GM23338 (cell line): ENCODE data around the gene A3GALT2. TPM values are rescaled to one million over a fixed set of nuclear protein-coding genes. Genes with fewer than 3 reads are reported as not detected.

ENCODE experiments used
- ATAC-seq: fragments of 200-7000 bp; cut with Tn5 transposase; 3 replicates; pipeline ENCODE4 v1.9.1; 2020
- DNase-seq: peaks from one replicate; pipeline ENCODE4 v3.0.0-alpha.2; 2015; ENCODE audit warnings: low spot score
- H2AFZ ChIP-seq: fragments of 200-600 bp; sonication (generic); 2 replicates; pipeline ENCODE4 v1.8.0; 2016; ENCODE audit warnings: antibody characterized with exemption, mild to moderate bottlenecking, moderate library complexity
- H3F3A ChIP-seq: fragments of 200-600 bp; sonication (generic); replicated peaks from 2 replicates; pipeline ENCODE4 v1.8.0; 2017; ENCODE audit warnings: antibody characterized with exemption, mixed run types, low read depth
- H3K27ac ChIP-seq: fragments of 200-600 bp; sonication (generic); 2 replicates; pipeline ENCODE4 v1.6.1; 2016; ENCODE audit warnings: low read depth
- H3K27me3 ChIP-seq: fragments of 200-600 bp; sonication (generic); 2 replicates; pipeline ENCODE4 v1.8.0; 2016; ENCODE audit warnings: mild to moderate bottlenecking, mixed run types, moderate library complexity; ENCODE audit not compliant: insufficient read depth
- H3K36me3 ChIP-seq: fragments of 200-600 bp; sonication (generic); 2 replicates; pipeline ENCODE4 v1.8.0; 2016; ENCODE audit warnings: mild to moderate bottlenecking; ENCODE audit not compliant: insufficient read depth
- H3K4me1 ChIP-seq: fragments of 200-600 bp; sonication (generic); 2 replicates; pipeline ENCODE4 v1.8.0; 2016; ENCODE audit warnings: mild to moderate bottlenecking, moderate library complexity; ENCODE audit not compliant: insufficient read depth
- H3K4me2 ChIP-seq: fragments of 200-600 bp; sonication (generic); 2 replicates; pipeline ENCODE4 v1.7.1; 2017; ENCODE audit warnings: mixed run types
- H3K4me3 ChIP-seq: fragments of 200-600 bp; sonication (generic); 2 replicates; pipeline ENCODE4 v1.6.1; 2016; ENCODE audit warnings: mixed run types
- H3K79me2 ChIP-seq: fragments of 200-600 bp; sonication (generic); replicated peaks from 2 replicates; pipeline ENCODE4 v1.8.0; 2017; ENCODE audit warnings: mild to moderate bottlenecking; ENCODE audit not compliant: insufficient read depth
- H3K9me2 ChIP-seq: fragments of 200-600 bp; sonication (generic); 2 replicates; pipeline ENCODE4 v1.8.0; 2017; ENCODE audit not compliant: insufficient read depth
- H4K20me1 ChIP-seq: fragments of 200-600 bp; sonication (generic); replicated peaks from 2 replicates; pipeline ENCODE4 v1.8.0; 2017; ENCODE audit warnings: mild to moderate bottlenecking; ENCODE audit not compliant: insufficient read depth
- H3K27ac Mint-ChIP-seq: 2 replicates; pipeline ENCODE4 v1.8.0; 2020; ENCODE audit warnings: inconsistent platforms, mild to moderate bottlenecking, moderate library complexity, mixed read lengths
- H3K27me3 Mint-ChIP-seq: 3 replicates; pipeline ENCODE4 v1.8.0; 2022; ENCODE audit warnings: low read depth, mild to moderate bottlenecking, moderate library complexity, mixed read lengths, inconsistent platforms; ENCODE audit not compliant: insufficient read depth, poor library complexity
- H3K36me3 Mint-ChIP-seq: 3 replicates; pipeline ENCODE4 v1.8.0; 2021; ENCODE audit warnings: low read depth, mild to moderate bottlenecking, inconsistent platforms, moderate library complexity, mixed read lengths
- H3K4me1 Mint-ChIP-seq: 3 replicates; pipeline ENCODE4 v1.8.0; 2020; ENCODE audit warnings: mild to moderate bottlenecking, inconsistent platforms, mixed read lengths
- H3K4me3 Mint-ChIP-seq: 3 replicates; pipeline ENCODE4 v1.8.0; 2021; ENCODE audit warnings: moderate library complexity, mild to moderate bottlenecking, inconsistent platforms, mixed read lengths
- H3K9me3 Mint-ChIP-seq: 3 replicates; pipeline ENCODE4 v1.8.0; 2020; ENCODE audit warnings: moderate library complexity, mild to moderate bottlenecking, inconsistent platforms, mixed read lengths
- CREB1 ChIP-seq: fragments of 250-450 bp; sonication (Bioruptor Pico); IDR thresholded peaks from 2 replicates; pipeline ENCODE4 v1.5.0; 2020; ENCODE audit warnings: low read depth, mild to moderate bottlenecking, moderate library complexity
- EZH2 ChIP-seq: fragments of 200-600 bp; sonication (generic); IDR thresholded peaks from one replicate; pipeline ENCODE4 v1.8.0; 2017; ENCODE audit warnings: antibody characterized with exemption, mild to moderate bottlenecking, low read depth; ENCODE audit not compliant: unreplicated experiment
- EZH2phosphoT487 ChIP-seq: fragments of 200-600 bp; sonication (generic); IDR thresholded peaks from one replicate; pipeline ENCODE4 v1.8.1; 2018; ENCODE audit warnings: antibody characterized with exemption; ENCODE audit not compliant: unreplicated experiment
- JUNB ChIP-seq: IDR thresholded peaks from one replicate; pipeline ENCODE4 v1.6.1; 2016; ENCODE audit warnings: antibody characterized with exemption; ENCODE audit not compliant: unreplicated experiment
- POLR2AphosphoS5 ChIP-seq: IDR thresholded peaks from 2 replicates; pipeline ENCODE4 v1.6.1; 2016; ENCODE audit warnings: antibody characterized with exemption, low read depth
- STAT1 ChIP-seq: IDR thresholded peaks from one replicate; pipeline ENCODE4 v1.6.1; 2016; ENCODE audit warnings: antibody characterized with exemption; ENCODE audit not compliant: unreplicated experiment
- ZNF114 ChIP-seq: fragments of 250-450 bp; sonication (Bioruptor Pico); IDR thresholded peaks from 2 replicates; pipeline ENCODE4 v1.5.0; 2020; ENCODE audit warnings: mild to moderate bottlenecking, moderate library complexity
- polyA plus RNA-seq: library from polyadenylated mRNA; unstranded; fragments of >200 nt; fragmentation: Nextera tagmentation; extraction: Ambion mirVana; gene quantifications from 2 replicates; pipeline ENCODE4 v1.2.1, GENCODE V29; 2016
- total RNA-seq: library from RNA; depleted of rRNA; stranded (reverse); fragments of >200 nt; shearing (Covaris generic); gene quantifications from 2 replicates; pipeline ENCODE4 v1.2.3, GENCODE V29; 2014
- TF ChIP-seq, protein P1 (sequence below), 2 experiments: fragments of 200-600 bp in 1 of 2; sonication (generic) in 1 of 2; conservative IDR thresholded peaks; 2 replicates each; pipeline versions ENCODE4 v1.5.1 to v1.6.1; 2016 to 2017; ENCODE audit warnings: antibody characterized with exemption in 2 of 2, low read depth in 2 of 2, mild to moderate bottlenecking in 2 of 2, moderate library complexity in 1 of 2
- TF ChIP-seq, protein P2 (sequence below): IDR thresholded peaks from 2 replicates; pipeline ENCODE4 v1.6.1; 2016; ENCODE audit warnings: antibody characterized with exemption
- TF ChIP-seq, protein P3 (sequence below): fragments of 250-450 bp; sonication (Bioruptor Pico); IDR thresholded peaks from 2 replicates; pipeline ENCODE4 v1.5.0; 2020; ENCODE audit warnings: mild to moderate bottlenecking, moderate library complexity

The A3GALT2 gene
- total and polyA plus RNA-seq, 2 experiments from 2014 or later, result not detected

GRCh38 chr1:33364565-33364918 is 43.6 kb upstream of the A3GALT2 start:
- H3F3A ChIP-seq, result no peaks in the 10 kb centered on the region
- no peak for TF ChIP-seq CREB1 (CRISPR knock-in tag)
- TF ChIP-seq, protein P1, sequence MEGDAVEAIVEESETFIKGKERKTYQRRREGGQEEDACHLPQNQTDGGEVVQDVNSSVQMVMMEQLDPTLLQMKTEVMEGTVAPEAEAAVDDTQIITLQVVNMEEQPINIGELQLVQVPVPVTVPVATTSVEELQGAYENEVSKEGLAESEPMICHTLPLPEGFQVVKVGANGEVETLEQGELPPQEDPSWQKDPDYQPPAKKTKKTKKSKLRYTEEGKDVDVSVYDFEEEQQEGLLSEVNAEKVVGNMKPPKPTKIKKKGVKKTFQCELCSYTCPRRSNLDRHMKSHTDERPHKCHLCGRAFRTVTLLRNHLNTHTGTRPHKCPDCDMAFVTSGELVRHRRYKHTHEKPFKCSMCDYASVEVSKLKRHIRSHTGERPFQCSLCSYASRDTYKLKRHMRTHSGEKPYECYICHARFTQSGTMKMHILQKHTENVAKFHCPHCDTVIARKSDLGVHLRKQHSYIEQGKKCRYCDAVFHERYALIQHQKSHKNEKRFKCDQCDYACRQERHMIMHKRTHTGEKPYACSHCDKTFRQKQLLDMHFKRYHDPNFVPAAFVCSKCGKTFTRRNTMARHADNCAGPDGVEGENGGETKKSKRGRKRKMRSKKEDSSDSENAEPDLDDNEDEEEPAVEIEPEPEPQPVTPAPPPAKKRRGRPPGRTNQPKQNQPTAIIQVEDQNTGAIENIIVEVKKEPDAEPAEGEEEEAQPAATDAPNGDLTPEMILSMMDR (conservative IDR thresholded peaks at IDR 0.05; ENCODE audit: low read depth in 2 of 2), result 0 out of 4 replicates have a peak, but pooled peaks of 1 of the 2 experiments have one; percentile 8
- Mint-ChIP-seq H3K36me3 (no peaks in the 10 kb centered on the region), H3K27me3 (peaks cover 30% of the 10 kb centered on the region), H3K4me3 (peak overlapping the region; percentile 23), H3K9me3 (no peaks in the 10 kb centered on the region), H3K27ac (peak overlapping the region; percentile 16; the same call in 1 of the 2 replicates), H3K4me1 (peaks cover 54% of the 10 kb centered on the region)
- no peaks in the 10 kb centered on the region; the same call in 1 of the 2 replicates for H4K20me1 ChIP-seq
- no peak overlapping the region for H3K27ac ChIP-seq
- H3K4me3 ChIP-seq, result 0 out of 2 replicates have a peak overlapping the region, but pooled peaks have one; percentile 30
- H3K36me3 ChIP-seq, result no peaks in the 10 kb centered on the region
- DNase-seq (no peak), ATAC-seq (peak; percentile 14)
- H3K4me1 ChIP-seq, result peaks cover 46% of the 10 kb centered on the region
- no peaks in the 10 kb centered on the region for H3K9me2 ChIP-seq
- H3K27me3 ChIP-seq, result peaks cover 12% of the 10 kb centered on the region
- H3K79me2 ChIP-seq, result no peaks in the 10 kb centered on the region
- H3K4me2 ChIP-seq, result peak overlapping the region; percentile 77; the same call in 1 of the 2 replicates
- peak overlapping the region; percentile 53; the same call in 1 of the 2 replicates for H2AFZ ChIP-seq

GRCh38 chr1:33363470-33363861 is 42.6 kb upstream of the A3GALT2 start:
- no peaks in the 10 kb centered on the region for H3K9me3 Mint-ChIP-seq
- Histone ChIP-seq H3K4me2 (peak overlapping the region; percentile 77), H3K4me1 (peaks cover 46% of the 10 kb centered on the region), H2AFZ (peak overlapping the region; percentile 85), H3K79me2 (no peaks in the 10 kb centered on the region), H3F3A (no peaks in the 10 kb centered on the region), H3K27me3 (peaks cover 23% of the 10 kb centered on the region), H3K36me3 (no peaks in the 10 kb centered on the region), H3K27ac (no peak overlapping the region), H3K4me3 (peak overlapping the region; percentile 30; the same call in 1 of the 2 replicates), H3K9me2 (no peaks in the 10 kb centered on the region), H4K20me1 (peaks cover 5% of the 10 kb centered on the region; the same call in 1 of the 2 replicates)
- H3K4me1 Mint-ChIP-seq, result peaks cover 54% of the 10 kb centered on the region
- no peak overlapping the region; the same call in 1 of the 2 replicates for H3K27ac Mint-ChIP-seq
- ATAC-seq (peak; percentile 9), DNase-seq (no peak)
- peak overlapping the region; percentile 56 for H3K4me3 Mint-ChIP-seq
- no peaks in the 10 kb centered on the region for H3K36me3 Mint-ChIP-seq
- TF ChIP-seq JUNB, result no peak
- TF ChIP-seq ZNF114, result no peak
- TF ChIP-seq STAT1, result no peak
- TF ChIP-seq, protein P2, sequence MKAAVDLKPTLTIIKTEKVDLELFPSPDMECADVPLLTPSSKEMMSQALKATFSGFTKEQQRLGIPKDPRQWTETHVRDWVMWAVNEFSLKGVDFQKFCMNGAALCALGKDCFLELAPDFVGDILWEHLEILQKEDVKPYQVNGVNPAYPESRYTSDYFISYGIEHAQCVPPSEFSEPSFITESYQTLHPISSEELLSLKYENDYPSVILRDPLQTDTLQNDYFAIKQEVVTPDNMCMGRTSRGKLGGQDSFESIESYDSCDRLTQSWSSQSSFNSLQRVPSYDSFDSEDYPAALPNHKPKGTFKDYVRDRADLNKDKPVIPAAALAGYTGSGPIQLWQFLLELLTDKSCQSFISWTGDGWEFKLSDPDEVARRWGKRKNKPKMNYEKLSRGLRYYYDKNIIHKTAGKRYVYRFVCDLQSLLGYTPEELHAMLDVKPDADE, result no peak
- TF ChIP-seq POLR2AphosphoS5, result no peak
- no peak for TF ChIP-seq CREB1 (CRISPR knock-in tag)
- TF ChIP-seq, protein P1 (conservative IDR thresholded peaks at IDR 0.05; ENCODE audit: low read depth in 2 of 2), result no peak
- TF ChIP-seq, protein P3, sequence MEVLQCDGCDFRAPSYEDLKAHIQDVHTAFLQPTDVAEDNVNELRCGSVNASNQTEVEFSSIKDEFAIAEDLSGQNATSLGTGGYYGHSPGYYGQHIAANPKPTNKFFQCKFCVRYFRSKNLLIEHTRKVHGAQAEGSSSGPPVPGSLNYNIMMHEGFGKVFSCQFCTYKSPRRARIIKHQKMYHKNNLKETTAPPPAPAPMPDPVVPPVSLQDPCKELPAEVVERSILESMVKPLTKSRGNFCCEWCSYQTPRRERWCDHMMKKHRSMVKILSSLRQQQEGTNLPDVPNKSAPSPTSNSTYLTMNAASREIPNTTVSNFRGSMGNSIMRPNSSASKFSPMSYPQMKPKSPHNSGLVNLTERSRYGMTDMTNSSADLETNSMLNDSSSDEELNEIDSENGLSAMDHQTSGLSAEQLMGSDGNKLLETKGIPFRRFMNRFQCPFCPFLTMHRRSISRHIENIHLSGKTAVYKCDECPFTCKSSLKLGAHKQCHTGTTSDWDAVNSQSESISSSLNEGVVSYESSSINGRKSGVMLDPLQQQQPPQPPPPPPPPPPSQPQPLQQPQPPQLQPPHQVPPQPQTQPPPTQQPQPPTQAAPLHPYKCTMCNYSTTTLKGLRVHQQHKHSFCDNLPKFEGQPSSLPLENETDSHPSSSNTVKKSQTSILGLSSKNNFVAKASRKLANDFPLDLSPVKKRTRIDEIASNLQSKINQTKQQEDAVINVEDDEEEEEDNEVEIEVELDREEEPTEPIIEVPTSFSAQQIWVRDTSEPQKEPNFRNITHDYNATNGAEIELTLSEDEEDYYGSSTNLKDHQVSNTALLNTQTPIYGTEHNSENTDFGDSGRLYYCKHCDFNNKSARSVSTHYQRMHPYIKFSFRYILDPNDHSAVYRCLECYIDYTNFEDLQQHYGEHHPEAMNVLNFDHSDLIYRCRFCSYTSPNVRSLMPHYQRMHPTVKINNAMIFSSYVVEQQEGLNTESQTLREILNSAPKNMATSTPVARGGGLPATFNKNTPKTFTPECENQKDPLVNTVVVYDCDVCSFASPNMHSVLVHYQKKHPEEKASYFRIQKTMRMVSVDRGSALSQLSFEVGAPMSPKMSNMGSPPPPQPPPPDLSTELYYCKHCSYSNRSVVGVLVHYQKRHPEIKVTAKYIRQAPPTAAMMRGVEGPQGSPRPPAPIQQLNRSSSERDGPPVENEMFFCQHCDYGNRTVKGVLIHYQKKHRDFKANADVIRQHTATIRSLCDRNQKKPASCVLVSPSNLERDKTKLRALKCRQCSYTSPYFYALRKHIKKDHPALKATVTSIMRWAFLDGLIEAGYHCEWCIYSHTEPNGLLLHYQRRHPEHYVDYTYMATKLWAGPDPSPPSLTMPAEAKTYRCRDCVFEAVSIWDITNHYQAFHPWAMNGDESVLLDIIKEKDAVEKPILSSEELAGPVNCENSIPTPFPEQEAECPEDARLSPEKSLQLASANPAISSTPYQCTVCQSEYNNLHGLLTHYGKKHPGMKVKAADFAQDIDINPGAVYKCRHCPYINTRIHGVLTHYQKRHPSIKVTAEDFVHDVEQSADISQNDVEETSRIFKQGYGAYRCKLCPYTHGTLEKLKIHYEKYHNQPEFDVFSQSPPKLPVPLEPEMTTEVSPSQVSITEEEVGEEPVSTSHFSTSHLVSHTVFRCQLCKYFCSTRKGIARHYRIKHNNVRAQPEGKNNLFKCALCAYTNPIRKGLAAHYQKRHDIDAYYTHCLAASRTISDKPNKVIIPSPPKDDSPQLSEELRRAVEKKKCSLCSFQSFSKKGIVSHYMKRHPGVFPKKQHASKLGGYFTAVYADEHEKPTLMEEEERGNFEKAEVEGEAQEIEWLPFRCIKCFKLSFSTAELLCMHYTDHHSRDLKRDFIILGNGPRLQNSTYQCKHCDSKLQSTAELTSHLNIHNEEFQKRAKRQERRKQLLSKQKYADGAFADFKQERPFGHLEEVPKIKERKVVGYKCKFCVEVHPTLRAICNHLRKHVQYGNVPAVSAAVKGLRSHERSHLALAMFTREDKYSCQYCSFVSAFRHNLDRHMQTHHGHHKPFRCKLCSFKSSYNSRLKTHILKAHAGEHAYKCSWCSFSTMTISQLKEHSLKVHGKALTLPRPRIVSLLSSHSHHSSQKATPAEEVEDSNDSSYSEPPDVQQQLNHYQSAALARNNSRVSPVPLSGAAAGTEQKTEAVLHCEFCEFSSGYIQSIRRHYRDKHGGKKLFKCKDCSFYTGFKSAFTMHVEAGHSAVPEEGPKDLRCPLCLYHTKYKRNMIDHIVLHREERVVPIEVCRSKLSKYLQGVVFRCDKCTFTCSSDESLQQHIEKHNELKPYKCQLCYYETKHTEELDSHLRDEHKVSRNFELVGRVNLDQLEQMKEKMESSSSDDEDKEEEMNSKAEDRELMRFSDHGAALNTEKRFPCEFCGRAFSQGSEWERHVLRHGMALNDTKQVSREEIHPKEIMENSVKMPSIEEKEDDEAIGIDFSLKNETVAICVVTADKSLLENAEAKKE, result no peak
- TF ChIP-seq EZH2, result no peak
- no peak for TF ChIP-seq EZH2phosphoT487
- H3K27me3 Mint-ChIP-seq, result peaks cover 32% of the 10 kb centered on the region
